Measurements from ENCODE around the gene SSTR3. TPM values are rescaled to one million over a fixed set of nuclear protein-coding genes. Genes with fewer than 3 reads are reported as not detected.
A peak's percentile ranks its signal among the peaks of the same experiment; 100 is the strongest.

Gene SSTR3
- total RNA-seq, 2 donors from 2014 or later = 0.11 to 0.29 TPM

GRCh38 chr22:37196539-37197450, 15.5 kb downstream of the SSTR3 start:
- H3K27ac Mint-ChIP-seq = peak overlapping the region; percentile 50 to 97
- peaks cover 36 to 38% of the 10 kb centered on the region in 2 donors for H3K4me1 Mint-ChIP-seq (ENCODE audit: low read depth in 2 of 2)
- no peaks in the 10 kb centered on the region for H3K36me3 Mint-ChIP-seq
- ATAC-seq (no peak), DNase-seq (ENCODE audit: low spot score) (no peak)
- no peaks in the 10 kb centered on the region for H3K9me3 Mint-ChIP-seq
- no peak overlapping the region for H3K4me3 Mint-ChIP-seq
- no peaks in the 10 kb centered on the region for H3K27me3 Mint-ChIP-seq

GRCh38 chr22:37195921-37196320, 16.4 kb downstream of the SSTR3 start:
- Mint-ChIP-seq H3K4me1 (ENCODE audit: low read depth in 2 of 2) (peaks cover 36 to 38% of the 10 kb centered on the region in 2 donors), H3K36me3 (no peaks in the 10 kb centered on the region), H3K27me3 (no peaks in the 10 kb centered on the region), H3K9me3 (no peaks in the 10 kb centered on the region), H3K4me3 (no peak overlapping the region), H3K27ac (peak overlapping the region; percentile 50 to 97)
- no peak for ATAC-seq
- no peak for DNase-seq (ENCODE audit: low spot score)

- Mint-ChIP-seq H3K4me1 (ENCODE audit: low read depth in 2 of 2) (peaks cover 32 to 37% of the 10 kb centered on the region in 2 donors), H3K27me3 (no peaks in the 10 kb centered on the region), H3K36me3 (no peaks in the 10 kb centered on the region), H3K27ac (peak overlapping the region; percentile 51 to 97), H3K4me3 (no peak overlapping the region), H3K9me3 (no peaks in the 10 kb centered on the region)
- ATAC-seq (no peak), DNase-seq (ENCODE audit: low spot score) (no peak)
Measured at GRCh38 chr22:37194750-37195149, 17.5 kb downstream of the SSTR3 start.

- no peaks in the 10 kb centered on the region for H3K36me3 Mint-ChIP-seq
- peak overlapping the region; percentile 46 for H3K4me3 Mint-ChIP-seq
- DNase-seq (ENCODE audit: low spot score) (peak; percentile 69), ATAC-seq (peak; percentile 41)
- H3K9me3 Mint-ChIP-seq = no peaks in the 10 kb centered on the region
- H3K27ac Mint-ChIP-seq = peak overlapping the region; percentile 51 to 97
- H3K4me1 Mint-ChIP-seq (ENCODE audit: low read depth in 2 of 2) = peaks cover 41 to 44% of the 10 kb centered on the region in 2 donors
- no peaks in the 10 kb centered on the region for H3K27me3 Mint-ChIP-seq
Measured at GRCh38 chr22:37193629-37194191, 18.6 kb downstream of the SSTR3 start.

GRCh38 chr22:37192741-37193140, 19.5 kb downstream of the SSTR3 start:
- Mint-ChIP-seq H3K36me3 (no peaks in the 10 kb centered on the region), H3K4me1 (ENCODE audit: low read depth in 2 of 2) (peaks cover 40 to 44% of the 10 kb centered on the region in 2 donors), H3K4me3 (peak overlapping the region; percentile 46), H3K27me3 (no peaks in the 10 kb centered on the region), H3K27ac (peak overlapping the region; percentile 51 to 97), H3K9me3 (no peaks in the 10 kb centered on the region)
- no peak for DNase-seq (ENCODE audit: low spot score)
- ATAC-seq = no peak

- H3K36me3 Mint-ChIP-seq = no peaks in the 10 kb centered on the region
- no peak overlapping the region for H3K4me3 Mint-ChIP-seq
- H3K4me1 Mint-ChIP-seq (ENCODE audit: low read depth in 2 of 2) = peaks cover 40 to 44% of the 10 kb centered on the region in 2 donors
- H3K27me3 Mint-ChIP-seq = no peaks in the 10 kb centered on the region
- DNase-seq (ENCODE audit: low spot score) (no peak), ATAC-seq (no peak)
- peak overlapping the region in 1 of 2 donors; percentile 97 for H3K27ac Mint-ChIP-seq
- H3K9me3 Mint-ChIP-seq = no peaks in the 10 kb centered on the region
Measured at GRCh38 chr22:37192204-37192603, 20.1 kb downstream of the SSTR3 start.

- ATAC-seq = no peak
- H3K4me3 Mint-ChIP-seq = no peak overlapping the region
- no peaks in the 10 kb centered on the region for H3K27me3 Mint-ChIP-seq
- peaks cover 44 to 59% of the 10 kb centered on the region in 2 donors for H3K4me1 Mint-ChIP-seq (ENCODE audit: low read depth in 2 of 2)
- no peaks in the 10 kb centered on the region for H3K36me3 Mint-ChIP-seq
- H3K9me3 Mint-ChIP-seq = no peaks in the 10 kb centered on the region
- H3K27ac Mint-ChIP-seq = no peak overlapping the region
- DNase-seq (ENCODE audit: low spot score) = no peak
Measured at GRCh38 chr22:37190262-37190780, 22.0 kb downstream of the SSTR3 start.

- Mint-ChIP-seq H3K27ac (peak overlapping the region; percentile 54 to 74), H3K4me3 (peak overlapping the region; percentile 34)
- ATAC-seq = peak; percentile 25 to 67
Measured at GRCh38 chr22:37188901-37189466, 23.3 kb downstream of the SSTR3 start.

GRCh38 chr22:37187891-37188761, 24.2 kb downstream of the SSTR3 start, which contains the start of gene C1QTNF6:
Gene C1QTNF6 (minus strand): TSS chr22:37188247. CDS start chr22:37188213, 34 bp downstream.
- Mint-ChIP-seq H3K27ac (peak within 1 kb of the TSS; percentile 54 to 82), H3K9me3 (no peaks in the 10 kb centered on the region), H3K4me1 (ENCODE audit: low read depth in 2 of 2) (peaks cover 43 to 54% of the 10 kb centered on the region in 2 donors), H3K4me3 (peak within 1 kb of the TSS; percentile 34), H3K36me3 (no peaks in the 10 kb centered on the region), H3K27me3 (no peaks in the 10 kb centered on the region)
- DNase-seq (ENCODE audit: low spot score) (no peak), ATAC-seq (peak; percentile 37 to 40)

More at GRCh38 chr22:37188901-37189466, 23.3 kb downstream of the SSTR3 start:
- no peaks in the 10 kb centered on the region for H3K27me3 Mint-ChIP-seq
- no peaks in the 10 kb centered on the region for H3K36me3 Mint-ChIP-seq
- H3K9me3 Mint-ChIP-seq = no peaks in the 10 kb centered on the region
- peaks cover 46 to 58% of the 10 kb centered on the region in 2 donors for H3K4me1 Mint-ChIP-seq (ENCODE audit: low read depth in 2 of 2)
- no peak for DNase-seq (ENCODE audit: low spot score)

GRCh38 chr22:37187552-37187890, 24.8 kb downstream of the SSTR3 start:
- peaks cover 40 to 50% of the 10 kb centered on the region in 2 donors for H3K4me1 Mint-ChIP-seq (ENCODE audit: low read depth in 2 of 2)
- H3K9me3 Mint-ChIP-seq = no peaks in the 10 kb centered on the region
- ATAC-seq = no peak
- H3K27ac Mint-ChIP-seq = peak overlapping the region in 1 of 2 donors; percentile 82
- H3K36me3 Mint-ChIP-seq = no peaks in the 10 kb centered on the region
- no peaks in the 10 kb centered on the region for H3K27me3 Mint-ChIP-seq
- H3K4me3 Mint-ChIP-seq = peak overlapping the region; percentile 6
- no peak for DNase-seq (ENCODE audit: low spot score)

- ATAC-seq (no peak), DNase-seq (ENCODE audit: low spot score) (no peak)
- H3K36me3 Mint-ChIP-seq = no peaks in the 10 kb centered on the region
Measured at GRCh38 chr22:37186997-37187522, 25.2 kb downstream of the SSTR3 start.

GRCh38 chr22:37186228-37186996, 25.9 kb downstream of the SSTR3 start:
- DNase-seq (ENCODE audit: low spot score) = no peak
- Mint-ChIP-seq H3K36me3 (no peaks in the 10 kb centered on the region), H3K4me3 (peak overlapping the region; percentile 83), H3K27me3 (no peaks in the 10 kb centered on the region), H3K4me1 (ENCODE audit: low read depth in 2 of 2) (peaks cover 42 to 50% of the 10 kb centered on the region in 2 donors), H3K9me3 (no peaks in the 10 kb centered on the region), H3K27ac (peak overlapping the region; percentile 80 to 82)
- peak; percentile 69 to 74 for ATAC-seq

More at GRCh38 chr22:37186997-37187522, 25.2 kb downstream of the SSTR3 start:
- no peaks in the 10 kb centered on the region for H3K9me3 Mint-ChIP-seq
- peak overlapping the region; percentile 80 to 82 for H3K27ac Mint-ChIP-seq
- no peaks in the 10 kb centered on the region for H3K27me3 Mint-ChIP-seq
- H3K4me3 Mint-ChIP-seq = no peak overlapping the region
- H3K4me1 Mint-ChIP-seq (ENCODE audit: low read depth in 2 of 2) = peaks cover 40 to 50% of the 10 kb centered on the region in 2 donors

Data from natural killer cell treated with Interleukin-12 subunit alpha and Interleukin-12 subunit beta and Interleukin-15 and Interleukin-18, amount 100 ng/mL, for 72 hours (primary cell).